ENCODE results near the gene CAMK1D. TPM values are rescaled to one million over a fixed set of nuclear protein-coding genes. Genes with fewer than 3 reads are reported as not detected.

CAMK1D gene
- total RNA-seq, 4 donors from 2014 or later, result 5.6 to 23.9 (median 7.4) TPM

- Histone ChIP-seq H3K9me3 (no peaks in the 10 kb centered on the region), H3K36me3 (no peaks in the 10 kb centered on the region), H3K27me3 (no peaks in the 10 kb centered on the region), H3K4me1 (peaks cover 0 to 24% (median 0%) of the 10 kb centered on the region in 4 donors), H3K27ac (no peak overlapping the region), H3K4me3 (no peak overlapping the region)
- TF ChIP-seq POLR2A (IDR thresholded peaks at IDR 0.05), result no peak
- TF ChIP-seq, protein P1, sequence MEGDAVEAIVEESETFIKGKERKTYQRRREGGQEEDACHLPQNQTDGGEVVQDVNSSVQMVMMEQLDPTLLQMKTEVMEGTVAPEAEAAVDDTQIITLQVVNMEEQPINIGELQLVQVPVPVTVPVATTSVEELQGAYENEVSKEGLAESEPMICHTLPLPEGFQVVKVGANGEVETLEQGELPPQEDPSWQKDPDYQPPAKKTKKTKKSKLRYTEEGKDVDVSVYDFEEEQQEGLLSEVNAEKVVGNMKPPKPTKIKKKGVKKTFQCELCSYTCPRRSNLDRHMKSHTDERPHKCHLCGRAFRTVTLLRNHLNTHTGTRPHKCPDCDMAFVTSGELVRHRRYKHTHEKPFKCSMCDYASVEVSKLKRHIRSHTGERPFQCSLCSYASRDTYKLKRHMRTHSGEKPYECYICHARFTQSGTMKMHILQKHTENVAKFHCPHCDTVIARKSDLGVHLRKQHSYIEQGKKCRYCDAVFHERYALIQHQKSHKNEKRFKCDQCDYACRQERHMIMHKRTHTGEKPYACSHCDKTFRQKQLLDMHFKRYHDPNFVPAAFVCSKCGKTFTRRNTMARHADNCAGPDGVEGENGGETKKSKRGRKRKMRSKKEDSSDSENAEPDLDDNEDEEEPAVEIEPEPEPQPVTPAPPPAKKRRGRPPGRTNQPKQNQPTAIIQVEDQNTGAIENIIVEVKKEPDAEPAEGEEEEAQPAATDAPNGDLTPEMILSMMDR (IDR thresholded peaks at IDR 0.05), result no peak
- DNase-seq, result no peak
These were observed 153.4 kb downstream of the CAMK1D start for GRCh38 chr10:12502526-12503274.

- peaks cover 0 to 24% (median 0%) of the 10 kb centered on the region in 4 donors for H3K4me1 ChIP-seq
- no peaks in the 10 kb centered on the region for H3K27me3 ChIP-seq
- no peaks in the 10 kb centered on the region for H3K36me3 ChIP-seq
- peak in 1 of 3 donors; percentile 30 for DNase-seq
- no peak overlapping the region for H3K27ac ChIP-seq
- no peak overlapping the region for H3K4me3 ChIP-seq
- TF ChIP-seq, protein P1 (IDR thresholded peaks at IDR 0.05), result no peak
- no peak for TF ChIP-seq POLR2A (IDR thresholded peaks at IDR 0.05)
- H3K9me3 ChIP-seq, result no peaks in the 10 kb centered on the region
These were observed 154.0 kb downstream of the CAMK1D start for GRCh38 chr10:12503311-12503710.

DNA sequence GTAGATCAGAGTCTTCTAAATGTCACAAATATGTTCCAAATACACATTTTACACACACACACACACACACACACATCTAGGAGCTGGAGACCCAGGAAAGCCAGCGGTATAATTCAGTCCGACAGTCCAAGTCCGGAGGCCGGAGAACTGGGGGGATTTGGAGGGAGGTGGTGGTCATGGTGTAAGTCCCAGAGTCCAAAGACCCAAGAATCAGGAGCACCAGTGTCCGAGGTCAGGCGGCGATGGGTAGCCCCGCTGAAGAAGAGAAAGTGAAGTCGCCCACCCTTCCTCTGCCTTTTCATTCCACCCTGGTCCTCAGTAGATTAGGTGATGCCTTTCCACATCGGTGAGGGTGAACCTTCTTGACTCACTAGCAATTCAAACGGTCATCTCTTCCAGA, 154.8 kb downstream of the CAMK1D start:
- Histone ChIP-seq H3K27me3 (no peaks in the 10 kb centered on the region), H3K9me3 (no peaks in the 10 kb centered on the region), H3K4me1 (peaks cover 0 to 24% (median 0%) of the 10 kb centered on the region in 4 donors), H3K4me3 (no peak overlapping the region), H3K27ac (no peak overlapping the region), H3K36me3 (no peaks in the 10 kb centered on the region)
- TF ChIP-seq POLR2A (IDR thresholded peaks at IDR 0.05), result no peak
- TF ChIP-seq, protein P1 (IDR thresholded peaks at IDR 0.05), result no peak
- DNase-seq, result peak in 2 of 3 donors; percentile 3 to 26

DNA sequence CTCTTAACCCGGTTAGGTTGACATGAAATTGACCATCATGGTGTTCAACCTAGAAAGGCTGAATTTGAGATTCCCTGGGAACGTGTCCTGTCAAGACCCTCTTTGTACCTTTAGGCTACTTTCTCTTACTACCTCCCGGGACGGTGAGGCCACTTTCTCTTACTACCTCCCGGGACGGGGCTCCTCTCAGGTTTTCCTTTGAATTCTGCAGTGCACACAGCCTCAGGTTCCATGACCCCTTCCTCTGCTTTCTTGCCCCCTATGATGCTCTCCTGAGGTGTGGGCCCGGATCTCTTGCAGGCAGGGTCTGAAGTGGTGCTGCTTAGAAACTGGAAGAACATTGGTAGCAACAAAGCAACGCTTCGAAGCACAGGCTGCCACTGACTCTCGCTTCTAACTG, 155.3 kb downstream of the CAMK1D start:
- TF ChIP-seq, protein P1 (IDR thresholded peaks at IDR 0.05), result no peak
- no peak for TF ChIP-seq POLR2A (IDR thresholded peaks at IDR 0.05)
- Histone ChIP-seq H3K36me3 (no peaks in the 10 kb centered on the region), H3K4me3 (no peak overlapping the region), H3K27ac (no peak overlapping the region), H3K4me1 (peaks cover 0 to 24% (median 0%) of the 10 kb centered on the region in 4 donors), H3K9me3 (no peaks in the 10 kb centered on the region), H3K27me3 (no peaks in the 10 kb centered on the region)
- DNase-seq, result peak in 2 of 3 donors; percentile 10 to 24

DNA sequence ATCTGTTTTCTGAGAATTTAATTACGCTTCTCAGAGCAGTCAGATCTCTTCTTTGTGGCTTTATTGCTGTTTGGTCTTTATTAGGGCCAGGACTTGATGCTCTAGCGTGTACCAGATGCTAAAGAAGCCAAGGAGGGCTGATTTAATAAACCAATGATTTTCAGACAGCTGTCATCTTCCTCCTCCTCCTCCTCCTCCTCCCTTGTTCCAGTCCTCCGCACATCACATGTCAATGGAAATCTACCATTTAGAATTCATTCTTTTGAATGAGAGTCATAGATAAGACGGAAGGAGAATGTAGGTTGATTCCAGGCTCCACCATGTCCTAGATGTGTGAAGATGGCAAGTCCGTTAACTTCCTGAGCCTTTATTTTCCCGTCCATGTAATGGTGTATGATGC, 156.3 kb downstream of the CAMK1D start:
- TF ChIP-seq, protein P1 (IDR thresholded peaks at IDR 0.05), result no peak
- TF ChIP-seq POLR2A (IDR thresholded peaks at IDR 0.05), result no peak
- Histone ChIP-seq H3K36me3 (no peaks in the 10 kb centered on the region), H3K4me3 (no peak overlapping the region), H3K27me3 (no peaks in the 10 kb centered on the region), H3K4me1 (peaks cover 0 to 14% (median 0%) of the 10 kb centered on the region in 4 donors), H3K27ac (no peak overlapping the region), H3K9me3 (no peaks in the 10 kb centered on the region)
- no peak for DNase-seq
